Dendritic cell treated with granulocyte-macrophage colony-stimulating factor and Interleukin-4, amounts not matched to agents 40 ng/mL and 50 ng/mL, for 4 days (primary cell): ENCODE data around the gene ZNF470.
A peak's percentile ranks its signal among the peaks of the same experiment; 100 is the strongest.

Source experiments
- H3K27ac Mint-ChIP-seq: one replicate; pipeline ENCODE4 v1.8.0; 2022; ENCODE audit warnings: mild to moderate bottlenecking, mixed read lengths
- H3K27me3 Mint-ChIP-seq: one replicate; pipeline ENCODE4 v1.8.0; 2022; ENCODE audit warnings: mild to moderate bottlenecking, mixed read lengths
- H3K36me3 Mint-ChIP-seq: one replicate; pipeline ENCODE4 v1.8.0; 2022; ENCODE audit warnings: low read depth, mixed read lengths
- H3K4me1 Mint-ChIP-seq: one replicate; pipeline ENCODE4 v1.8.0; 2022; ENCODE audit warnings: low read depth, mixed read lengths
- H3K4me3 Mint-ChIP-seq: one replicate; pipeline ENCODE4 v1.8.0; 2022; ENCODE audit warnings: mild to moderate bottlenecking, moderate library complexity, mixed read lengths
- H3K9me3 Mint-ChIP-seq: one replicate; pipeline ENCODE4 v1.8.0; 2022; ENCODE audit warnings: mixed read lengths
- intact Hi-C: fragments of 100-400 bp; cut with micrococcal nuclease; formaldehyde crosslinking; loops from one replicate; pipeline ENCODE4 v1.15.0; 2022

The ZNF470 gene

GRCh38 chr19:56567274-56568120 lies at the start of gene ZNF470:
ZNF470 (plus strand) TSS chr19:56567468; CDS start chr19:56570312, 2,844 bp downstream.
- Mint-ChIP-seq H3K27me3 (peaks cover 1% of the 10 kb centered on the region), H3K36me3 (peaks cover 75% of the 10 kb centered on the region), H3K9me3 (peaks cover 87% of the 10 kb centered on the region), H3K27ac (peak within 1 kb of the TSS; percentile 98), H3K4me1 (peaks cover 9% of the 10 kb centered on the region), H3K4me3 (peak within 1 kb of the TSS; percentile 98)
- intact Hi-C loops = loop anchor here (1.0 kb wide), 1 partner anchor 28 kb away; the partner anchor contains the start of gene ZNF71

- H3K9me3 Mint-ChIP-seq = peaks cover 98% of the 10 kb centered on the region
- H3K36me3 Mint-ChIP-seq = peaks cover 44% of the 10 kb centered on the region
- no peaks in the 10 kb centered on the region for H3K27me3 Mint-ChIP-seq
- no peaks in the 10 kb centered on the region for H3K4me1 Mint-ChIP-seq
- no peak overlapping the region for H3K4me3 Mint-ChIP-seq
- H3K27ac Mint-ChIP-seq = no peak overlapping the region
- intact Hi-C loops = no loop called here
These were observed 41.9 kb upstream of the ZNF470 start for GRCh38 chr19:56525214-56525860.

GRCh38 chr19:56537442-56537841 lies 29.8 kb upstream of the ZNF470 start:
- Mint-ChIP-seq H3K27me3 (peaks cover 3% of the 10 kb centered on the region), H3K4me1 (peaks cover 23% of the 10 kb centered on the region), H3K36me3 (peaks cover 50% of the 10 kb centered on the region), H3K27ac (peak overlapping the region; percentile 97), H3K9me3 (peaks cover 84% of the 10 kb centered on the region), H3K4me3 (peak overlapping the region; percentile 91)
- intact Hi-C loops = no loop called here

- Mint-ChIP-seq H3K36me3 (peaks cover 57% of the 10 kb centered on the region), H3K27me3 (peaks cover 3% of the 10 kb centered on the region), H3K27ac (peak overlapping the region; percentile 97), H3K9me3 (peaks cover 82% of the 10 kb centered on the region), H3K4me3 (peak overlapping the region; percentile 91), H3K4me1 (peaks cover 23% of the 10 kb centered on the region)
- intact Hi-C loops = loop anchor here (1.0 kb wide), 1 partner anchor 30 kb away; no protein-coding TSS in a partner anchor
These were observed 29.0 kb upstream of the ZNF470 start for GRCh38 chr19:56538254-56538760.

- intact Hi-C loops = loop anchor here (1.0 kb wide), 1 partner anchor 31 kb away; no protein-coding TSS in a partner anchor
- H3K36me3 Mint-ChIP-seq = peaks cover 57% of the 10 kb centered on the region
- peaks cover 23% of the 10 kb centered on the region for H3K4me1 Mint-ChIP-seq
- peaks cover 2% of the 10 kb centered on the region for H3K27me3 Mint-ChIP-seq
- peak within 1 kb of the TSS; percentile 91 for H3K4me3 Mint-ChIP-seq
- H3K9me3 Mint-ChIP-seq = peaks cover 81% of the 10 kb centered on the region
- H3K27ac Mint-ChIP-seq = peak within 1 kb of the TSS; percentile 97
These were observed 28.5 kb upstream of the ZNF470 start, which contains the start of gene ZFP28 for GRCh38 chr19:56538761-56539263. ZFP28 (plus strand) TSS chr19:56538948; CDS start chr19:56539019, 71 bp downstream.

GRCh38 chr19:56543776-56544175 lies 23.5 kb upstream of the ZNF470 start:
- peaks cover 71% of the 10 kb centered on the region for H3K36me3 Mint-ChIP-seq
- H3K27ac Mint-ChIP-seq = no peak overlapping the region
- H3K4me1 Mint-ChIP-seq = peaks cover 13% of the 10 kb centered on the region
- peaks cover 90% of the 10 kb centered on the region for H3K9me3 Mint-ChIP-seq
- no peaks in the 10 kb centered on the region for H3K27me3 Mint-ChIP-seq
- H3K4me3 Mint-ChIP-seq = no peak overlapping the region
- intact Hi-C loops = no loop called here

- Mint-ChIP-seq H3K4me1 (no peaks in the 10 kb centered on the region), H3K27me3 (no peaks in the 10 kb centered on the region), H3K9me3 (peaks cover 84% of the 10 kb centered on the region), H3K36me3 (peaks cover 64% of the 10 kb centered on the region), H3K4me3 (no peak overlapping the region), H3K27ac (no peak overlapping the region)
- intact Hi-C loops = no loop called here
These were observed 19.7 kb upstream of the ZNF470 start for GRCh38 chr19:56547535-56547934.

GRCh38 chr19:56554272-56554869 lies 12.9 kb upstream of the ZNF470 start:
- no peak overlapping the region for H3K4me3 Mint-ChIP-seq
- intact Hi-C loops = no loop called here
- peaks cover 79% of the 10 kb centered on the region for H3K9me3 Mint-ChIP-seq
- peaks cover 51% of the 10 kb centered on the region for H3K36me3 Mint-ChIP-seq
- H3K4me1 Mint-ChIP-seq = no peaks in the 10 kb centered on the region
- H3K27ac Mint-ChIP-seq = no peak overlapping the region
- no peaks in the 10 kb centered on the region for H3K27me3 Mint-ChIP-seq

GRCh38 chr19:56562766-56563165 lies 4.5 kb upstream of the ZNF470 start:
- Mint-ChIP-seq H3K4me3 (no peak overlapping the region), H3K4me1 (peaks cover 5% of the 10 kb centered on the region), H3K36me3 (peaks cover 30% of the 10 kb centered on the region), H3K27me3 (peaks cover 1% of the 10 kb centered on the region), H3K27ac (no peak overlapping the region), H3K9me3 (peaks cover 92% of the 10 kb centered on the region)
- intact Hi-C loops = no loop called here

- Mint-ChIP-seq H3K27ac (peak overlapping the region; percentile 98), H3K9me3 (peaks cover 88% of the 10 kb centered on the region), H3K4me3 (peak overlapping the region; percentile 98), H3K36me3 (peaks cover 69% of the 10 kb centered on the region), H3K4me1 (peaks cover 9% of the 10 kb centered on the region), H3K27me3 (peaks cover 1% of the 10 kb centered on the region)
- intact Hi-C loops = loop anchor here (1.0 kb wide), 1 partner anchor 28 kb away; the partner anchor contains the start of gene ZNF71
These were observed 379 bp upstream of the ZNF470 start for GRCh38 chr19:56566904-56567273.

- Mint-ChIP-seq H3K27ac (no peak overlapping the region), H3K4me1 (peaks cover 6% of the 10 kb centered on the region), H3K9me3 (peaks cover 90% of the 10 kb centered on the region), H3K4me3 (no peak overlapping the region), H3K36me3 (peaks cover 87% of the 10 kb centered on the region), H3K27me3 (no peaks in the 10 kb centered on the region)
- intact Hi-C loops = no loop called here
These were observed 5.3 kb downstream of the ZNF470 start for GRCh38 chr19:56572589-56572988.

- Mint-ChIP-seq H3K27ac (no peak overlapping the region), H3K9me3 (peaks cover 90% of the 10 kb centered on the region), H3K4me3 (no peak overlapping the region), H3K4me1 (no peaks in the 10 kb centered on the region), H3K36me3 (peaks cover 74% of the 10 kb centered on the region), H3K27me3 (no peaks in the 10 kb centered on the region)
- intact Hi-C loops = no loop called here
These were observed 6.6 kb downstream of the ZNF470 start for GRCh38 chr19:56573914-56574313.

GRCh38 chr19:56577719-56578602 lies 10.7 kb downstream of the ZNF470 start:
- Mint-ChIP-seq H3K27ac (no peak overlapping the region), H3K9me3 (peaks cover 95% of the 10 kb centered on the region), H3K4me3 (no peak overlapping the region), H3K27me3 (no peaks in the 10 kb centered on the region), H3K4me1 (no peaks in the 10 kb centered on the region), H3K36me3 (peaks cover 42% of the 10 kb centered on the region)
- intact Hi-C loops = no loop called here
